Activated T-helper 2 cell treated with anti-CD3 and anti-CD28 coated beads, Interferon-gamma antibody, Interleukin-2, Interleukin-4, amounts not matched to agents 10 μg/mL and 5 μg/mL and 100 μg/mL, durations not matched to agents 14 hours and 24 hours and 36 hours (primary cell): Measurements from ENCODE around the gene NDC1. TPM values are rescaled to one million over a fixed set of nuclear protein-coding genes. Genes with fewer than 3 reads are reported as not detected.

Source experiments
- DNase-seq: peaks from one replicate; pipeline ENCODE4 v3.0.0; 2021; ENCODE audit warnings: low spot score
- H3K27ac Mint-ChIP-seq: one replicate; pipeline ENCODE4 v1.8.0; 2021; ENCODE audit warnings: mixed read lengths
- H3K27me3 Mint-ChIP-seq: one replicate; pipeline ENCODE4 v1.8.0; 2021; ENCODE audit warnings: low read depth, mixed read lengths
- H3K36me3 Mint-ChIP-seq: one replicate; pipeline ENCODE4 v1.8.0; 2021; ENCODE audit warnings: low read depth, mixed read lengths
- H3K4me1 Mint-ChIP-seq: one replicate; pipeline ENCODE4 v1.8.0; 2021; ENCODE audit warnings: low read depth, mixed read lengths
- H3K4me3 Mint-ChIP-seq: one replicate; pipeline ENCODE4 v1.8.0; 2021; ENCODE audit warnings: low read depth, mild to moderate bottlenecking, moderate library complexity, mixed read lengths
- H3K9me3 Mint-ChIP-seq: one replicate; pipeline ENCODE4 v1.8.0; 2021; ENCODE audit warnings: mixed read lengths
- intact Hi-C: fragments of 100-400 bp; cut with micrococcal nuclease; formaldehyde crosslinking; loops from one replicate; pipeline ENCODE4 v1.15.1; 2023
- total RNA-seq: library from RNA; stranded (reverse); gene quantifications from 2 replicates; pipeline ENCODE4 v1.2.3, GENCODE V29; 2022

Gene NDC1
- total RNA-seq, 1 donor from 2014 or later, result 32.4 TPM

GRCh38 chr1:53732409-53732808 lies 105.7 kb downstream of the NDC1 start:
- Mint-ChIP-seq H3K9me3 (no peaks in the 10 kb centered on the region), H3K4me3 (no peak overlapping the region), H3K27me3 (peaks cover 59% of the 10 kb centered on the region), H3K4me1 (no peaks in the 10 kb centered on the region), H3K27ac (no peak overlapping the region), H3K36me3 (no peaks in the 10 kb centered on the region)
- intact Hi-C loops, result no loop called here
- no peak for DNase-seq

- intact Hi-C loops, result no loop called here
- H3K9me3 Mint-ChIP-seq, result no peaks in the 10 kb centered on the region
- H3K27ac Mint-ChIP-seq, result no peak overlapping the region
- H3K4me3 Mint-ChIP-seq, result no peak overlapping the region
- H3K27me3 Mint-ChIP-seq, result peaks cover 54% of the 10 kb centered on the region
- no peak for DNase-seq
- no peaks in the 10 kb centered on the region for H3K36me3 Mint-ChIP-seq
- no peaks in the 10 kb centered on the region for H3K4me1 Mint-ChIP-seq
Observed at GRCh38 chr1:53731779-53732305, 106.3 kb downstream of the NDC1 start.

- DNase-seq, result no peak
- Mint-ChIP-seq H3K4me3 (no peak overlapping the region), H3K4me1 (no peaks in the 10 kb centered on the region), H3K27me3 (peaks cover 47% of the 10 kb centered on the region), H3K36me3 (no peaks in the 10 kb centered on the region), H3K27ac (no peak overlapping the region), H3K9me3 (no peaks in the 10 kb centered on the region)
- intact Hi-C loops, result no loop called here
Observed at GRCh38 chr1:53731043-53731600, 107.0 kb downstream of the NDC1 start.

- Mint-ChIP-seq H3K27me3 (peaks cover 39% of the 10 kb centered on the region), H3K4me1 (no peaks in the 10 kb centered on the region), H3K4me3 (no peak overlapping the region), H3K9me3 (no peaks in the 10 kb centered on the region), H3K36me3 (no peaks in the 10 kb centered on the region), H3K27ac (no peak overlapping the region)
- intact Hi-C loops, result no loop called here
- no peak for DNase-seq
Observed at GRCh38 chr1:53730224-53730865, 107.8 kb downstream of the NDC1 start.

GRCh38 chr1:53729456-53730223 lies 108.5 kb downstream of the NDC1 start:
- no peak overlapping the region for H3K27ac Mint-ChIP-seq
- intact Hi-C loops, result no loop called here
- DNase-seq, result no peak
- no peaks in the 10 kb centered on the region for H3K36me3 Mint-ChIP-seq
- H3K9me3 Mint-ChIP-seq, result no peaks in the 10 kb centered on the region
- no peaks in the 10 kb centered on the region for H3K4me1 Mint-ChIP-seq
- H3K4me3 Mint-ChIP-seq, result no peak overlapping the region
- peaks cover 33% of the 10 kb centered on the region for H3K27me3 Mint-ChIP-seq

- Mint-ChIP-seq H3K27me3 (peaks cover 29% of the 10 kb centered on the region), H3K4me3 (no peak overlapping the region), H3K4me1 (no peaks in the 10 kb centered on the region), H3K9me3 (no peaks in the 10 kb centered on the region), H3K27ac (no peak overlapping the region), H3K36me3 (no peaks in the 10 kb centered on the region)
- intact Hi-C loops, result no loop called here
- no peak for DNase-seq
Observed at GRCh38 chr1:53728702-53729455, 109.2 kb downstream of the NDC1 start.

GRCh38 chr1:53728196-53728595 lies 109.9 kb downstream of the NDC1 start:
- no peak overlapping the region for H3K4me3 Mint-ChIP-seq
- H3K9me3 Mint-ChIP-seq, result no peaks in the 10 kb centered on the region
- no peak for DNase-seq
- H3K4me1 Mint-ChIP-seq, result no peaks in the 10 kb centered on the region
- no peak overlapping the region for H3K27ac Mint-ChIP-seq
- H3K27me3 Mint-ChIP-seq, result peaks cover 26% of the 10 kb centered on the region
- intact Hi-C loops, result no loop called here
- no peaks in the 10 kb centered on the region for H3K36me3 Mint-ChIP-seq

- intact Hi-C loops, result no loop called here
- DNase-seq, result no peak
- H3K27me3 Mint-ChIP-seq, result peaks cover 22% of the 10 kb centered on the region
- H3K4me3 Mint-ChIP-seq, result no peak overlapping the region
- H3K9me3 Mint-ChIP-seq, result no peaks in the 10 kb centered on the region
- H3K36me3 Mint-ChIP-seq, result no peaks in the 10 kb centered on the region
- no peak overlapping the region for H3K27ac Mint-ChIP-seq
- no peaks in the 10 kb centered on the region for H3K4me1 Mint-ChIP-seq
Observed at GRCh38 chr1:53727461-53728092, 110.5 kb downstream of the NDC1 start.

GRCh38 chr1:53726009-53726600 lies 112.0 kb downstream of the NDC1 start:
- DNase-seq, result no peak
- intact Hi-C loops, result no loop called here
- H3K27ac Mint-ChIP-seq, result no peak overlapping the region
- no peaks in the 10 kb centered on the region for H3K4me1 Mint-ChIP-seq
- no peak overlapping the region for H3K4me3 Mint-ChIP-seq
- H3K9me3 Mint-ChIP-seq, result no peaks in the 10 kb centered on the region
- H3K27me3 Mint-ChIP-seq, result peaks cover 11% of the 10 kb centered on the region
- no peaks in the 10 kb centered on the region for H3K36me3 Mint-ChIP-seq

- Mint-ChIP-seq H3K27ac (no peak overlapping the region), H3K4me1 (no peaks in the 10 kb centered on the region), H3K4me3 (no peak overlapping the region), H3K36me3 (no peaks in the 10 kb centered on the region), H3K9me3 (no peaks in the 10 kb centered on the region), H3K27me3 (peaks cover 12% of the 10 kb centered on the region)
- intact Hi-C loops, result no loop called here
- DNase-seq, result no peak
Observed at GRCh38 chr1:53725238-53725689, 112.8 kb downstream of the NDC1 start.

GRCh38 chr1:53722025-53722424 lies 116.1 kb downstream of the NDC1 start:
- H3K9me3 Mint-ChIP-seq, result no peaks in the 10 kb centered on the region
- H3K4me3 Mint-ChIP-seq, result no peak overlapping the region
- intact Hi-C loops, result no loop called here
- no peak for DNase-seq
- no peaks in the 10 kb centered on the region for H3K4me1 Mint-ChIP-seq
- no peaks in the 10 kb centered on the region for H3K36me3 Mint-ChIP-seq
- no peak overlapping the region for H3K27ac Mint-ChIP-seq
- H3K27me3 Mint-ChIP-seq, result peaks cover 12% of the 10 kb centered on the region

GRCh38 chr1:53721088-53721487 lies 117.0 kb downstream of the NDC1 start:
- Mint-ChIP-seq H3K36me3 (no peaks in the 10 kb centered on the region), H3K4me1 (no peaks in the 10 kb centered on the region), H3K9me3 (no peaks in the 10 kb centered on the region), H3K4me3 (no peak overlapping the region), H3K27me3 (peaks cover 12% of the 10 kb centered on the region), H3K27ac (no peak overlapping the region)
- intact Hi-C loops, result no loop called here
- DNase-seq, result no peak
